H9 (cell line): Measurements from ENCODE around the gene ST3GAL5. TPM values are rescaled to one million over a fixed set of nuclear protein-coding genes. Genes with fewer than 3 reads are reported as not detected.

Experiments used
- DNase-seq: peaks from one replicate; pipeline ENCODE4 v3.0.0-alpha.2; 2017
- H2AFZ ChIP-seq: one replicate; pipeline ENCODE4 v1.6.1; 2013; ENCODE audit warnings: mild to moderate bottlenecking, low read length, control low read depth, moderate library complexity
- H2AK5ac ChIP-seq: 2 replicates; pipeline ENCODE4 v1.6.1; 2013; ENCODE audit warnings: low read length, control low read depth, mixed read lengths; ENCODE audit not compliant: insufficient read length
- H2BK120ac ChIP-seq: one replicate; pipeline ENCODE4 v1.6.1; 2013; ENCODE audit warnings: low read depth, mild to moderate bottlenecking, low read length, control low read depth, inconsistent platforms; ENCODE audit not compliant: poor library complexity, severe bottlenecking
- H2BK12ac ChIP-seq: 2 replicates; pipeline ENCODE4 v1.6.1; 2013; ENCODE audit warnings: low read length, control low read depth, mixed read lengths, low read depth; ENCODE audit not compliant: insufficient read length
- H2BK15ac ChIP-seq: 2 replicates; pipeline ENCODE4 v1.6.1; 2013; ENCODE audit warnings: low read depth, low read length, control low read depth
- H2BK20ac ChIP-seq: one replicate; pipeline ENCODE4 v1.6.1; 2013; ENCODE audit warnings: low read depth, mild to moderate bottlenecking, low read length, control low read depth, inconsistent platforms; ENCODE audit not compliant: poor library complexity, severe bottlenecking
- H2BK5ac ChIP-seq: 2 replicates; pipeline ENCODE4 v1.6.1; 2013; ENCODE audit warnings: low read length, control low read depth, mixed read lengths; ENCODE audit not compliant: insufficient read length
- H3K14ac ChIP-seq: 2 replicates; pipeline ENCODE4 v1.6.1; 2013; ENCODE audit warnings: low read length, control low read depth; ENCODE audit not compliant: insufficient read depth
- H3K18ac ChIP-seq: 2 replicates; pipeline ENCODE4 v1.6.1; 2013; ENCODE audit warnings: low read depth, mild to moderate bottlenecking, mixed read lengths, low read length, control low read depth; ENCODE audit not compliant: insufficient read length
- H3K23ac ChIP-seq: 2 replicates; pipeline ENCODE4 v1.6.1; 2013; ENCODE audit warnings: low read length, control low read depth, mixed read lengths, low read depth; ENCODE audit not compliant: insufficient read length
- H3K23me2 ChIP-seq: 2 replicates; pipeline ENCODE4 v1.6.1; 2013; ENCODE audit warnings: low read depth, mild to moderate bottlenecking, mixed read lengths, low read length, control low read depth; ENCODE audit not compliant: insufficient read length, poor library complexity, severe bottlenecking
- H3K27ac ChIP-seq: 2 replicates; pipeline ENCODE4 v1.5.1; 2013; ENCODE audit warnings: low read length, control low read depth, mixed read lengths, low read depth; ENCODE audit not compliant: insufficient read length
- H3K27me3 ChIP-seq: 2 replicates; pipeline ENCODE4 v1.6.1; 2013; ENCODE audit warnings: low read length, control low read depth, inconsistent platforms; ENCODE audit not compliant: insufficient read depth
- H3K4ac ChIP-seq: 2 replicates; pipeline ENCODE4 v1.6.1; 2013; ENCODE audit warnings: low read depth, mild to moderate bottlenecking, control low read depth, inconsistent platforms, low read length, moderate library complexity
- H3K4me1 ChIP-seq: 2 replicates; pipeline ENCODE4 v1.6.1; 2013; ENCODE audit warnings: low read length, control low read depth, inconsistent platforms; ENCODE audit not compliant: insufficient read depth
- H3K4me2 ChIP-seq: 2 replicates; pipeline ENCODE4 v1.6.1; 2013; ENCODE audit warnings: low read length, control low read depth, mixed read lengths; ENCODE audit not compliant: insufficient read length, insufficient read depth
- H3K56ac ChIP-seq: 2 replicates; pipeline ENCODE4 v1.6.1; 2013; ENCODE audit warnings: low read depth, mild to moderate bottlenecking, mixed read lengths, low read length, control low read depth; ENCODE audit not compliant: insufficient read length
- H3K79me1 ChIP-seq: 2 replicates; pipeline ENCODE4 v1.6.1; 2013; ENCODE audit warnings: low read depth, mild to moderate bottlenecking, moderate library complexity, low read length, control low read depth, inconsistent platforms; ENCODE audit not compliant: insufficient read depth, poor library complexity, severe bottlenecking
- H3K79me2 ChIP-seq: 2 replicates; pipeline ENCODE4 v1.6.1; 2013; ENCODE audit warnings: low read length, control low read depth, inconsistent platforms; ENCODE audit not compliant: insufficient read depth
- H3K9ac ChIP-seq: 2 replicates; pipeline ENCODE4 v1.6.1; 2013; ENCODE audit warnings: low read length, control low read depth, mixed read lengths; ENCODE audit not compliant: insufficient read length; ENCODE audit errors: extremely low read depth
- H3K9me3 ChIP-seq: one replicate; pipeline ENCODE4 v1.6.1; 2013; ENCODE audit warnings: low read depth, low read length, inconsistent platforms; ENCODE audit not compliant: control insufficient read depth
- H3T11ph ChIP-seq: one replicate; pipeline ENCODE4 v1.6.1; 2013; ENCODE audit warnings: mild to moderate bottlenecking, low read length, control low read depth, inconsistent platforms
- H4K20me1 ChIP-seq: one replicate; pipeline ENCODE4 v1.6.1; 2013; ENCODE audit not compliant: control insufficient read depth, insufficient read length, insufficient read depth
- H4K5ac ChIP-seq: 2 replicates; pipeline ENCODE4 v1.6.1; 2013; ENCODE audit warnings: low read depth, mild to moderate bottlenecking, mixed read lengths, low read length, control low read depth; ENCODE audit not compliant: insufficient read length
- H4K8ac ChIP-seq: replicated peaks from 2 replicates; pipeline ENCODE4 v1.6.1; 2013; ENCODE audit warnings: low read length, control low read depth, mixed read lengths, low read depth; ENCODE audit not compliant: insufficient read length
- H4K91ac ChIP-seq: 2 replicates; pipeline ENCODE4 v1.6.1; 2013; ENCODE audit warnings: low read depth, mild to moderate bottlenecking, moderate library complexity, mixed read lengths, low read length, control low read depth; ENCODE audit not compliant: insufficient read length
- H3K27ac Mint-ChIP-seq, 3 experiments: 2 replicates in 2 of 3; 3 replicates in 1 of 3; pipeline ENCODE4 v1.8.0; 2020 to 2021; ENCODE audit warnings: mixed read lengths in 3 of 3, mild to moderate bottlenecking in 1 of 3, moderate library complexity in 1 of 3
- H3K27me3 Mint-ChIP-seq: 2 replicates; pipeline ENCODE4 v1.8.0; 2021; ENCODE audit warnings: low read depth, mild to moderate bottlenecking, moderate library complexity, mixed read lengths
- H3K36me3 Mint-ChIP-seq, 3 experiments: 2 replicates in 2 of 3; 3 replicates in 1 of 3; pipeline ENCODE4 v1.8.0; 2020 to 2021; ENCODE audit warnings: low read depth in 3 of 3, mixed read lengths in 3 of 3; ENCODE audit not compliant: insufficient read depth in 1 of 3
- H3K4me1 Mint-ChIP-seq, 2 experiments: 2 replicates each; pipeline ENCODE4 v1.8.0; 2020; ENCODE audit warnings: mixed read lengths in 2 of 2
- H3K4me3 Mint-ChIP-seq, 2 experiments: 2 replicates in 1 of 2; 3 replicates in 1 of 2; pipeline ENCODE4 v1.8.0; 2020 to 2021; ENCODE audit warnings: mild to moderate bottlenecking in 2 of 2, mixed read lengths in 2 of 2, moderate library complexity in 1 of 2
- H3K9me3 Mint-ChIP-seq, 2 experiments: 2 replicates in 1 of 2; 3 replicates in 1 of 2; pipeline ENCODE4 v1.8.0; 2020; ENCODE audit warnings: mild to moderate bottlenecking in 2 of 2, mixed read lengths in 2 of 2, moderate library complexity in 1 of 2
- CTCF ChIP-seq: fragments of 200-600 bp; sonication (generic); conservative IDR thresholded peaks from 3 replicates; pipeline ENCODE4 v1.8.0; 2021; ENCODE audit warnings: antibody characterized with exemption, mild to moderate bottlenecking
- WGBS: extraction: QIAGEN DNeasy Blood & Tissue Kit; methylation state at CpG from one replicate; pipeline ENCODE4 v1.1.7; 2013; ENCODE audit warnings: missing lambda C conversion rate, low lambda C conversion rate, mixed read lengths; ENCODE audit not compliant: insufficient read length; ENCODE audit errors: extremely low coverage; 5-methylcytosine and 5-hydroxymethylcytosine counted together
- total RNA-seq: library from RNA; stranded (reverse); gene quantifications from 2 replicates; pipeline ENCODE4 v1.2.1, GENCODE V29; 2021

Gene ST3GAL5
- total RNA-seq, 1 experiment from 2014 or later = 3.3 TPM

GRCh38 chr2:85788603-85789002, 100.2 kb downstream of the ST3GAL5 start:
- no peak for TF ChIP-seq CTCF
- Histone ChIP-seq H3T11ph (no peak overlapping the region), H3K4ac (no peak overlapping the region), H2AFZ (no peak overlapping the region), H3K9me3 (no peaks in the 10 kb centered on the region), H3K4me2 (no peak overlapping the region), H4K20me1 (no peaks in the 10 kb centered on the region), H3K23ac (no peak overlapping the region), H2BK15ac (no peak overlapping the region), H3K56ac (no peak overlapping the region), H3K4me1 (no peaks in the 10 kb centered on the region), H3K27ac (no peak overlapping the region), H4K8ac (no peak overlapping the region), H4K91ac (no peak overlapping the region), H3K79me2 (no peaks in the 10 kb centered on the region), H2BK120ac (no peak overlapping the region), H4K5ac (no peak overlapping the region), H2BK5ac (no peak overlapping the region), H3K9ac (no peak overlapping the region), H3K27me3 (no peaks in the 10 kb centered on the region), H3K23me2 (no peaks in the 10 kb centered on the region), H2AK5ac (no peak overlapping the region), H3K18ac (no peak overlapping the region), H3K79me1 (no peaks in the 10 kb centered on the region), H2BK12ac (no peak overlapping the region), H2BK20ac (no peak overlapping the region), H3K14ac (no peak overlapping the region)
- Mint-ChIP-seq H3K4me3 (no peak overlapping the region), H3K27me3 (peaks cover 12% of the 10 kb centered on the region), H3K36me3 (no peaks in the 10 kb centered on the region), H3K9me3 (no peaks in the 10 kb centered on the region), H3K4me1 (peaks cover 4 to 14% of the 10 kb centered on the region in 2 experiments; a peak in 3 of 4 replicates), H3K27ac (no peak overlapping the region)
- no CpG with 5 or more reads among the region's 3 CpGs for WGBS
- DNase-seq = no peak
